HG03025 (cell line): ENCODE measurements around the gene ATP2B2.

Experiments used
- ATAC-seq: cut with Tn5 transposase; IDR thresholded peaks from one replicate; pipeline ENCODE4 v1.9.1; 2021; ENCODE audit warnings: mild to moderate bottlenecking, moderate library complexity; ENCODE audit not compliant: unreplicated experiment, low FRiP score

The ATP2B2 gene

DNA sequence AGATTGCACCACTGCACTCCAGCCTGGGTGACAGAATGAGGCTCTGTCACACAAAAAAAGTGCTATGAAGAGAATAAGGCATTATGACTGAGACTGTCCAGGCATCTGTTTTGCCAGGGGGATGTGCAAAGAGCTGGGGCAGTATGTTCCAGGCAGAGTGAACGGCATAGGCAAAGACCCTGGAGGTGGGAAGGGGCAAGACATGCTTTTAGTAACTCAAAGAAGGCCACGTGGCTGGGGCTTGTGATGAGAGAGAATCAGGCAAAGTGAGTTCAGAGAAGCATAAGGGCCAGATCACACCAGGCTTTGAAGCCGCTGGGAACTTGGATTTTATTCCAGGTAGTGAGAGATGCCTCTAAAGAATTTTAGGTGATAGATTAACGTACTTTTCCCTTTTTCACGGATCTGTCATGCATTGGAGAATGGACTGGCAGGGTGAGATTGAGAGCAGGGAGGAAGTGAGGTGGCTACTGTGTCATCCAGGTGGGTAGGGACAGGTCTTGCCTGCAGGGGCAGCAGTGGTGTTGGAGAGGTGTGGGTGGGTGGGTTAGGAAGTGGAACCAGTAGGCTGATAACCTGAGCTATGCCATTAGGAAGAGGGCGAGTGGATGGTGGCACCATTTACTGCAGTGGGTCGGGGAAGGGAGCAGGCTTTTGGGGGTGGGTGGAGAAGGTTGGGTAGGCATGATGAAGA lies 31.7 kb downstream of the ATP2B2 start:
- no peak for ATAC-seq

DNA sequence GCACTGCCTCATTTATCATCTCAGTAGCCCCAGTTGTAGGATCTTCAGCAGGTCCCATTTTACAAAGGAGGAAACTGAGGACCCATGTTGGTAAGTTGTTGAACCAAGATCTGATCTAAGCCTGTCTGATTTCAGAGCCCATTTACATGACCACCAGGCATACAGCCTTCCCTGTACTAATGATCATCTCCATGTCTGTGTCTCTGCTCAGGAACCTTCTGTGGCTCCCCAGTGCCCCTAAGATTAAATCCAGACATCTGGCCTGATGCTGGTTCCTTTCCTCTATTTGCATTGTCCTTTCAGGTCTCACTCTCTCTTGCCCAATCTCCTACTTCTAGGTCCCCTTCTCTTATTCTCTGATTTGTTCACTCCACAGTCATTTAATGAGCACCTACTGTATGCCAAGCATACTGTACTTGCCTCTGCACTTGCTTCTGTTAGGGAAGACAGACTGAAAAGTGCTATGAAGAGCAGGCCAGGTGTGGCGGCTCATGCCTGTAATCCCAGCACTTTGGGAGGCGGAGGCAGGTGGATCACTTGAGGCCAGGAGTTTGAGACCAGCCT lies 32.4 kb downstream of the ATP2B2 start:
- ATAC-seq, result no peak

DNA sequence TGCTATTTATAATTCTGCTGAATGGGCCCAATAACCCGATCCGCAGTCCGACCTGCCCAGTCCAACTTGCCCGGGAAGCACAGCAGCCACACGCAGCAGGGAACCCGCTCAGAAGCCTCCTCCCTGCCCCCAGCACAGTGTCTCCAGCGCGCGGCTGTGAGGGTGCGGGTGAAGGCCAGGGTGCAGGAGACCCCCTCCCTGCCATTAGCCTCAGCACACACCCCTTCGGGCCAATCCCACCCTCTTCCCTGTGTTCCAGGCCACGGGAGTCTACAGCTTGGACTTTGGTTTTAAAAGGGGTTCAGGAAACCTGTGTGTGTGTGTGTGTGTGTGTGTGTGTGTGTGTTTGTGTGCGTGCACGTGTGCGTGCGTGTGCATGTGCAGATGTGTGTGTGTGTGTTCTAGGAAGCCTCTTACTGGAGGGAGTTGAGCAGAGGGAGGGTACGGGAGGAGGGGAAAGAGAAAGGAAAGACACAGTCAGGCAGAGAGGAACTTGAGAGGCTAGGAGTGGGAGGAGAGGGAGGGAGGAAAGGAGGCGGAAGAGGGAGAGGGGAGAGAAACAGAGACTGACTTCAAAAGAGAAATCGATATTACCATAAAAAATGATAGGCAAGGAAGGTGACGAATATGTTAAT lies 34.2 kb downstream of the ATP2B2 start:
- no peak for ATAC-seq

DNA sequence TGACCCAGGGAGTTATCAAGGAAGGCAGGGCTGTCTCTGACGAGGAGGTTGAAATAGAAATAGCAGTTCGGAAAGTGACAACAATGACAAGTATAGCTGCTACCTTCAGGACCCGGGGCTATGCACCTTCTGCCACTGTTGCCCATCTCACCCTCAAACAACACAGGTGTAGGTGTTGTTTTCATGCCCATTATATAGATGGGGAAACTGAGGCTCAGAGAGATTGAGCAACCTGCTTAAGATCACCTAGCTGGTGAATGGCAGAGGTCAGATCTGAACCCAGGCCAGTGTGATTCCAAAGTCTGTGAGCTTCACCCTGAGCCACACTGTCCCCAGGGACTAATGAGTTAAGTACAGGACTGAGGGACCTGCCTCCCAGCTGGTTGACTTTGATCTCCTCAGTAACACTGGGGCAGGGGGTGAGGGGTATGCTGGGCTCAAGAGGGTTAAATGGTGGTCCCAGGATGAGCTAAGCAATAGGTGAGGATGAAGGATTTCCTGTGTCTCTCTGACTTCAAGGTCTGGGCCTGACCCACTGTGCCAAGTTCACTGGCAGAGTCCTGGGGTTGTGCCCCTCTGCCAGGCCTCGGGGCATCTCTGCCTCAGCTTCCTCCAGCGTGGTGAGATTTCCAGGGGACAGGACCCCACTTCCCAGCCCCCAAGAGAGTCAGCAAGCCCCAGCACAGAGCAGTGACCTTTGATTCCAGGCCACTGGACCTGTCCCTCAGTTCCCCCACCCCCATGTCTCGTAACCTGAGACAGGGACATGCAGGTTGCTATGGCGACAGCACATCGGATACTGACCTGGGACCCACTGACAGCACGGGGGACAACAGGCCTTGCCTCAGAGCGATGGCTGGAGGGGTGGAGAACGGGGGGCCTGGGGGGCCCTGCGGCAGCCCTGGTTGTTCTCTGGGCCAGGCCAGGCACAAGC lies 35.0 kb downstream of the ATP2B2 start:
- ATAC-seq, result no peak

DNA sequence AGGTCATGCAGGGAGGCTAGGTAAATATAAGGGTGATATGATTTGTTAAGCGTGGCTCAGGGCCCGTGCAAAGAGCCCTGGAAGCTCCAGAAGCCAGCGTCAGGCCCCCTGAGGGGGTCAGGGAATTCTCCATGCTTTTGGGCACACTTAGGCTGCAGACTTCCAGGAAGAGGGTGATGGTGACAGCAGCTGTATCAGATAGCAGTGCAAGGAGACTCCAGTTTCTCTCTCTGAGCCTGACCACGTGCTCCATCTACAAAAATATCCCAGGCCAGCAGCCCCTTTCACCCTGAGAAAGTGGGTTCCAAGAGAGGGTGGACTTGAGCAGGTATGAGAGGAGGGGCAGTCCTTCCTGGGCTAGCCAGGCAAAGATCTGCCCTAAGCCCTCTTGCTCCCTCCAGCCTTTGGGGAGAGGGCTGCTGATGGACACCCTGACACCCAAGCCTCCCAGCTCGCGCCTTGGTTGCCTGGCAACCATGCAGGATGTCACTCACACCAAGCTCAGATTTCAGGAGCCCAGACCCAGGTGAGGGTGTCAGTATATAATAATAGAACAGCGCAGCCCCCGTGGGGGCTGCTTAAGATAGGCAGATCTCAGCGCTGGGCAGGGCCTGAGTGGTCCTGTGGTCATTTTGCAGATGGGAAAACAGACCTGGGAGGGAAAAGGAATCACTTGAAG lies 35.8 kb downstream of the ATP2B2 start:
- no peak for ATAC-seq

DNA sequence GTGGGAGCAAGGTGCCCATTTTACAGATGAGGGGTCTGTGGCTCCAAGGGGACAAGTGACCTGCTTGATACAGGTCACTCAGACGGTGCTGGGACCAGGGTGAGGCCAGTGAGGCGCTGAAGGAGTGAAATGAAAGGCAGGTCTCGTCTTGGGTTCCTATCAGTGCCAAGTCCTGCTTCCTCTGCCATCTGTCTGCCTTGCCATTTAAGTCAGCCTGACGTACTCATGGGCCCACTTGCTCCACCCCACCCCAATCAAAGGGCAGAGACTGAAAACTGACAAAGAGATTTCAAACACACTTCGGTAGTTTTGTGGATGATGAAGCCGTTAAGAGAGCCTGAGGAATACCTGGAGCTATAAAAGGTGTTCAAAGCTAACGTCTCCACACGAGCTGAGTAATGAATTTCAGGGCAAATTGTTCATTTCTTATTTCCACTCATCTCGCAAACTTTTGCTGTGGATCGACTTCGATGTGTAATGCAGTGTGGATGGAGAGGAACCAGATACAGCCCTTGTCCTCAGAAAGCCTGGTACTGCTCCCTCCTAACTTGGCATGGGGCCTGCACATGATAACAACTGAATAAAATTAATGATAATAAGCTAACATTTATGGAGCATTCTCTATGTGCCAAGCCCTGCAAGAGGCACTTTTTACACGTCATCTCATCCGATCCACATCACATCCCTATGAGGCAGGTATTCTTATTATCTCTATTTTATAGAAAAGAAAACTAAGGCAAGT lies 36.6 kb downstream of the ATP2B2 start:
- ATAC-seq, result no peak

DNA sequence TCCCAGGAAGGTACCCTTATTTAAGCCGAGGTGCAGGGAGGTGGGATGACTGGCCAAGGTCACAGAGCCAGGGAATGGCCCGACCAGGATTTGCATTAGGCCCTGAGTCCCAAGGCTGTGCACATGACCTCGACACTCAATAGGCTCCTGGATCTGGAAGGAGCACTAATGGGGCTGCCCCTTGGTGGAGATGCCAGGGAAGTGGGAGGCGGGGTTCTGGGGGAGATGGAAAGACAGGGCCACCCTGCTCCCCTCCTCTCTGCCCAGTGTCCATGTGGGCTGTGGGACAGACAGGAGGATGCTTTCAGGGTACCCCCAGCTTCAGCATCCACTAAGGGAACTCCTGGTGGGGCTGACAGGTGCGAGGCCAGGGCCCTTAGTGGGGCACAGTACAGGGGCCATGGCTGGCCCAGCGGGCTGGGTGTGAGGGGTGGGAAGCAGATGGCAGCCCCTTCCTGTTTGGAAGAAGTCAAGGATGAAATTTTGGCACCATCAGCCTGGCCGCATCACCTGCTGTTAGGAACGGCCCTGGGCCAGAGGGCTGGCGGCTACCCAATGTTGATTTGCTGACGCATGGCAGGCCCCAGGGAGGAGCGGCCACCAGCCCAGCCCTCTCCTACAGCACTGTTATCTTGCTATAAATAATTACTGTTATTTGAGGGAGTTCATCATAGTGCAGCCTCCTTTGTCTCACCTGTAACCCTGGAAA lies 37.3 kb downstream of the ATP2B2 start:
- no peak for ATAC-seq

DNA sequence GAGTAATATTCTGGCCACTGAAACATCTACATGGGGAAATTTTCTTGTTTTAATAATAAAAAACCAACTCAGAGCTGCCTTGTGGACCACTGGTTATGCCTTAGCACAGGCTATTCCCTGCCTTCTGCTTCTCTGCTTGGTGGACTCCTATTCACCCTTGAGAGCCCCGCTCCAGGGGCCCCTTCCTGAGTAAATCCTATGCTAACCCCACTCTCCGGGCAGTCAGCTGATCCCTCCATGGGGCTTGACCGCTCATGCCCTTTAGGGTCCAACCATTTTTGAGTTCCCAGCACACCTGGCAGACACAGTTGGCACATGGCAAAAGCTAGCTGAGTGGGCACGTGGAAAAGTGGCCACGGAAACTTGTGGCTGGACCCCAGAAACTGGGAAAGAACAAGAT lies 38.2 kb downstream of the ATP2B2 start:
- ATAC-seq, result no peak

DNA sequence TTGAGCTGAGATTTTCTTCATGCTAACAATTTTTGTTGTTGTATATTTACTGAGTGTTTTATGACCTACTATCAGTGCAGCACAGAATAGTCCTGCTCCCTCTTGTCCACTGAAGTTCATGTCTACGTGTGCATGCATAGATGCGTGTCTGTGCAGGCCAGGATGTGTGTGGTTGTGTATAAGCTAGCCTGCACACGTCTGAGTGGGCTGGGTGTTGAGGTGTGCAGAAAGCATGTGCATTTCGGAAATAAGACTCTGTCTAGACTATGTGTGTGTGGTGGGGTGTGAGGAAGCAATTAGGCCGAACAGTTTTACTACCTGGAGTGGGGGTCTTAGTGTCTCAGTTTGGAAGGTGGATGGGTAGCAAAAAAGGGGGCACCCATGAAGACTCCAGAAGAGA lies 39.2 kb downstream of the ATP2B2 start:
- no peak for ATAC-seq

DNA sequence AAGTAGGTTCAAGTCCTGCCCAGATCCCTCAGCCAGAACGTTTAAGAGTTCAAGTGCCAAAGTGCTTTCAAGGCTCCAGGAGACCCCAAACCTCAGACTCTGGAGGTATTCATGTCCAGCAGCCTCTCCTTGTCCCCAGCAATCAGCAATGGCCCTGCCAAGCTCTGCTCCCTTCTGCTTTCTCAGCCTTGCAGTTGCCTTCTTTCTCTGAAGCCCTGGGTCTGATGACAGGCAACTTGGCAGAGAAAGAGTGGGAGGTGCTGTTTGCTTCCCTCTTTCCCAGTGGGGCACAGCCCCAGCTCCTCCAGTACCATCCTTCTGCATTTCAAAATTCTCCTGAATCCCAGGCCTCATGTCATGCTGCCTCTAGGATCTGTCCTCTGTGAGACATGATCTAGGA lies 40.2 kb downstream of the ATP2B2 start:
- ATAC-seq, result no peak

DNA sequence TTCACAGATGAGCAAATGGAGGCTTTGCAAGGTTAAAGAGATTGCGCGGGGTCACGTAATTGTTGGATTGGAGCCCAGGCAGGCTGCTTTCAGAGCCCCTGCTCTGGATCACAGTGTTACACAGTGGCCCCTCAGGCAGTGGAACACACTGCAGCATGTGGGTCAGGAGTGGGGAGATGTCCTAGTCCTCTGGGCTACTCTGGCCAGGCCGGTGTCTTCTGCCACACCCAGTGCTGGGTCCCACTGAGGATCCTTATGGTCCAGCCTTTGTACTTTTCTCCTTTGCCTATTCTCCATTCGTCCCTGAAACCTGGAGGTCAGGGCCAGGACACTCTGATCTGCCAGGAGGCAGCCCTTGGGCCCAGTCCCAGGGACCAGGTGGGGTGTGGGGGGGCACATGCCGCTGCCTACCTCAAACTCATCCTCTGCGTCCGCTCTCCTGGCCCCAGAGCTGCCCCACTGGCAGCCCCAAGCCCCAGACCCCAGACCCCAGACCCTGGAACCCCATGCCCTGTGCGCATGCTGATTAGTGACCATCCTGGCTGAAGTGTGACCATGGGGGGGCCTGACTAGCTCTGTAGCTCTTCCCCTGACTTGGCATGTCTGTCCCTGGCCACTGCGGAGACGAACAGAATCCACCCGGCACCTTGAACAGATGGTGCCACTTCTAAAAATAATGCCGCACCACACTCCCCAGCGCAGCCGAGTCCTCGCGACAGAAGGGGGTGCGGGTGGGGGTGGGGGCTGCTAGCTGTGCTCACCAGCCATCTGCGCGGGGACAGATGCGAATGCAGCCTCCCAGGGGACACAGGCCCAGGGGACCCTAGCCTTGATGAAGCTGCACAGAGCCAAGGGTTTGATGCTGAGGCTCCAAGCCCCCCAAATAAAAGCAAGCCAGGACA lies 41.6 kb downstream of the ATP2B2 start:
- no peak for ATAC-seq

DNA sequence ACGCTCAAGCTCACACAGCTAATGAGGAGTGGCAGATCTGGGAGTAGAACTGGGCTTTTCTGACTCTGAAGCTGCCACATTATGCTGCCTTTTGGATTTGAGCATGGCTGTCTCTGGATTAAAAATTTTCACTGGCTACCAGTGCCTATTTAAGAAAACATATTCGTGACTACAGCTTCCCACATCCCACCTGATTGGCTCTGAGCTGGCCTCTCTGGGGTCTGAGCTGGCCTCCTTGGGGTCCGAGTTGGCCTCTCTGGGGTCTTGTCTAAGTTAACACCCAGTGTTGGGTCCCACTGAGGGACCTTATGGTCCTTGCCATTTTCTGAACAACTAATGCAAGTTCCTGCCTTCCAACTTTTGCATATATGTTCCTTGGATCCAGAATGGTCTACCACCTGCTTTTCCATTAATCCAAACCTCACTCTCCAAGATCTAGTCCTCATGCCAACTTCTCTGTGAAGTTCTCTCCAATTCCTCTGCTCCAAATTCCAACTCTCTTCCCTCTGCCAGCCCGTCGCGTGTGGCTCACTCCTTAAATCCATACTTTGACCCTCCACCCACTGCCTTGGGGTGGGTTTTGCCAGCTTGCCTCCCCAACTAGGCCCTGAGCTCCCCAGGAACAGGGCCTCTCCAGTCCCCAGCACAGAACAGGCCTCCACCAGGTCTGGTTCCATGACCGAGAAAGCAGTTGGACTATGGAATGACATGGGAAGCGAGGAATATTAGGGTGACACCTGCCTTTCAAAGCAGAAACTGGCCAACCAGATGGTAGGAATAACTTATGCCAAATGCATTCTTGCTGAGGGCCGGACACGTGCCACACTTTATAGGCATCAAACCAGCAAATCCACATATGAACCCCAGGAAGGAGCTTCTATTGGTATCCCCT lies 42.5 kb downstream of the ATP2B2 start:
- no peak for ATAC-seq

DNA sequence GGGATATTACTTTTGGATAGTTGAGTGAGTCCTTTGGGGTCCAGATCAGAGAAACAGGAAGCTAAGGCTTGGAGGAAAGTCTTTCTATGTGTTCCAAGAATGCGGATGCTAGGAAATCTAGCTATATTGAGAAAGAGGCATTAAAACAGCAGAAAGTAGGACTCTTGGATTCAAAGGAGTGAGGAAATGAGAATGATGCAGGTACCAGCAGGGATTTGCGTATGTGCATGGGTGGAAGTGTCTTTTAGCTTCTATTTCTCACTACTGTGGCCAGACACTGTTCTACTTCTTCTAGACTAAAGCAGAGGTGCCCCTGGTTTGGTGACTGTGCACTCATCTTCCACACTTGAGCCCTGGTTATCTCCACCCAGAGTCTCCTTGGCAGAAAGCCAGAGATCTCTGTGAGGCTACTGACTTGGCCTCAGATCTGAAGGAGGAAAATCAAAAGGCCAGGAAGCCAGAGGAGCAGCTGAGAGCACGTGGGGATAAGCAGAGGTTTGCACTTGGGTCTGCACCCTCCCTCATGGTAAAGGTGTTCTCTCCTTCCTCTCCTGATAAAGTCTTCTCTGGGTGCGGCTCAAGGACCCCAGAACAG lies 44.3 kb downstream of the ATP2B2 start:
- ATAC-seq, result no peak

DNA sequence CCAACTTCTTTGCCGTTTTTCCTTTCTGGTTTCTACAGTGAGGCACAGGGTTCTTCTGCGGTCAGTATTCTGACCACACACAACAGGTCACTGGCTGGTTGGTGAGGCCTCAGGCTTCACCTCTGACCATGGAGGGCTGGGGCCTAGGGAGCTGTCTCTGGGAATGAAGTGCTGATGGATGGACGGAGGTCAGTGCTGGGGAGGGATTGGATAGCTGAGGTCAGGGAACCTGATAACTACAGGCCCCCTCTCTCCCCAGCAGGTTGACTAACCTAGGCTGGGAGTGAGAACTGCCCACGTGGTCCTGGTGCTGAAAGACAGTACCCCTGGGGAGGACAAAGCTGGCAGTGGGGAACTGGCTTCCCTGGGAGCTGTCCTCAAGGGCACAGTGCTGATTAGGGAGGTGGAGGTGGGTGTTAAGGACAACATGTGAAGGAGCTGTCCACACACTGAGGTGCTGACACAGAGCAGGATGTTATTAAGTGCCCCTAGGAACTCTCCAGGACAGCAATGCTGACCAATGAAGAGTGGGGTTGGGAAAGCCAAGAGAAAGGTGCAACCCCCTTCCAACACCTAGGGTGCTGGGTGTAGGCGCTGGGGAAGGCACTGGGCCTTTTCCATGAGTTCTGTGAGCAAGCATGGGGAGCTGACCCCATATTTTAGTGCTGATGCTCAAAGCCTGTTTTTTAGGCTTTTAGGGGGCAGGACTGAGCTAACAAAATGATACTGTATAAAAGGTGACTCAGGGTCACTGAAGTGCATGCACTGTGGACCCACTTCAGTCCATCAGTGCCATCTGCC lies 45.2 kb downstream of the ATP2B2 start:
- ATAC-seq, result no peak

DNA sequence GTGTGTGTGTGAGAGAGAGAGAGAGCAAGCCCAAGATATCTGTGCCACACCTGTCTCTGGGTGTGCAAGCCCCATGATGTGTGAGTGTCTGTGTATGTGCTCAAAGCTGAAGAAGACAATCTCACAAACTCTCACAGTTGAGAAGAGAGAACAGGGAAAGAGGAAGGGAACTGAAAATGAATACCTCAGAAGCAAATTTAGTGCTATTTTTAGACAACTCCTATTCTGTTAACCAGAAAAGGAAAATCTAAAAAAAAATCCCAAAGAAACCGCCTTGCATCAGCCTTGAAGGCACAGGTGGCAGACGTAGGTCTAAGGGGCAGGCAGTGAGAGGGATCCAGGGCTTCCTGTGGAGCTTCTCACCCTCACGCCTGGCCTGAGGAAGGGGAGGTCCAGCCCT lies 47.8 kb downstream of the ATP2B2 start:
- ATAC-seq, result no peak

DNA sequence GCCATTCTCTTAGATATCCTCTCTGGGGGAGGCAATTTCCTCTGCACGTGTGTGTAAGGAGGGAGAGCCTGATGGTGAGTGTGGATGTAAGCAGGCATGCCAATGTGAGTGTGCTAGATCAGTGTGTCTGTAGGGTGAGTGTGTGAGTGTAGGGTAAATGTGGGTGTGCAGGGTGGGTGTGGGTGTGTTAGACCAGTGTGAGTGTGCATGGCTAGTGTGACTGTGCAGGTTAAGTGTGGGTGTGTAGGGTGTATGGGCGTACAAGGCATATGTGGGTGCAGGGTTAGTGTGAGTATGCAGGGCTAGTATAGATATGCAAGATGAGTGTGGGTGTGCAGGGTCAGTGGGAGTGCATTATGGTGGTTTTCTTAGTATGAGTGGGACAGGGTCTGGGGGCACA lies 48.4 kb downstream of the ATP2B2 start:
- no peak for ATAC-seq
